ENCODE measurements around the gene SRPK3. TPM values are rescaled to one million over a fixed set of nuclear protein-coding genes. Genes with fewer than 3 reads are reported as not detected.

The SRPK3 gene
- total RNA-seq, 1 donor: 0.36 TPM

GRCh38 chrX:153767674-153768055 is 13.2 kb upstream of the SRPK3 start:
- Histone ChIP-seq H2AFZ (ENCODE audit: low read length) (no peak overlapping the region), H3K27me3 (ENCODE audit: insufficient read depth, low read length) (no peaks in the 10 kb centered on the region)

GRCh38 chrX:153768311-153769157 is 12.3 kb upstream of the SRPK3 start:
- H3K9me3 ChIP-seq (ENCODE audit: low read depth, low read length): no peaks in the 10 kb centered on the region
- no peak overlapping the region for H3K4me3 ChIP-seq (ENCODE audit: insufficient read depth, low read length)
- H4K20me1 ChIP-seq (ENCODE audit: insufficient read depth, low read length): peaks cover 9% of the 10 kb centered on the region
- H3K79me2 ChIP-seq (ENCODE audit: insufficient read depth, low read length): peaks cover 6% of the 10 kb centered on the region
- no peaks in the 10 kb centered on the region for H3K36me3 ChIP-seq (ENCODE audit: insufficient read depth, low read length)
- H3K4me1 ChIP-seq (ENCODE audit: insufficient read depth, low read length): peaks cover 5% of the 10 kb centered on the region
- no peak overlapping the region for H2AFZ ChIP-seq (ENCODE audit: low read length)
- H3K27me3 ChIP-seq (ENCODE audit: insufficient read depth, low read length): no peaks in the 10 kb centered on the region
- H3K4me2 ChIP-seq (ENCODE audit: insufficient read depth, low read length): no peak overlapping the region
- DNase-seq (ENCODE audit: insufficient read length, low spot score, missing footprints): peak; percentile 75
- no peak for TF ChIP-seq CTCF (IDR thresholded peaks at IDR 0.05; ENCODE audit: extremely low read depth, low read depth, low read length)
- H3K27ac ChIP-seq (ENCODE audit: low read depth, low read length): no peak overlapping the region

More at GRCh38 chrX:153767674-153768055, 13.2 kb upstream of the SRPK3 start:
- Histone ChIP-seq H3K4me2 (ENCODE audit: insufficient read depth, low read length) (no peak overlapping the region), H3K9me3 (ENCODE audit: low read depth, low read length) (no peaks in the 10 kb centered on the region), H3K27ac (ENCODE audit: low read depth, low read length) (no peak overlapping the region), H3K36me3 (ENCODE audit: insufficient read depth, low read length) (no peaks in the 10 kb centered on the region), H3K79me2 (ENCODE audit: insufficient read depth, low read length) (peaks cover 6% of the 10 kb centered on the region), H3K4me3 (ENCODE audit: insufficient read depth, low read length) (no peak overlapping the region), H4K20me1 (ENCODE audit: insufficient read depth, low read length) (peaks cover 9% of the 10 kb centered on the region), H3K4me1 (ENCODE audit: insufficient read depth, low read length) (peaks cover 5% of the 10 kb centered on the region)
- peak; percentile 74 for DNase-seq (ENCODE audit: insufficient read length, low spot score, missing footprints)
- no peak for TF ChIP-seq CTCF (IDR thresholded peaks at IDR 0.05; ENCODE audit: extremely low read depth, low read depth, low read length)

GRCh38 chrX:153769158-153769864 is 11.5 kb upstream of the SRPK3 start:
- H3K9me3 ChIP-seq (ENCODE audit: low read depth, low read length): no peaks in the 10 kb centered on the region
- H2AFZ ChIP-seq (ENCODE audit: low read length): no peak overlapping the region
- TF ChIP-seq CTCF (IDR thresholded peaks at IDR 0.05; ENCODE audit: extremely low read depth, low read depth, low read length): no peak
- peak; percentile 84 for DNase-seq (ENCODE audit: insufficient read length, low spot score, missing footprints)
- peaks cover 6% of the 10 kb centered on the region for H3K79me2 ChIP-seq (ENCODE audit: insufficient read depth, low read length)
- no peak overlapping the region for H3K4me3 ChIP-seq (ENCODE audit: insufficient read depth, low read length)
- no peak overlapping the region for H3K4me2 ChIP-seq (ENCODE audit: insufficient read depth, low read length)
- peaks cover 5% of the 10 kb centered on the region for H3K4me1 ChIP-seq (ENCODE audit: insufficient read depth, low read length)
- no peak overlapping the region for H3K27ac ChIP-seq (ENCODE audit: low read depth, low read length)
- H3K36me3 ChIP-seq (ENCODE audit: insufficient read depth, low read length): no peaks in the 10 kb centered on the region
- peaks cover 5% of the 10 kb centered on the region for H4K20me1 ChIP-seq (ENCODE audit: insufficient read depth, low read length)
- no peaks in the 10 kb centered on the region for H3K27me3 ChIP-seq (ENCODE audit: insufficient read depth, low read length)

Measured in osteoblast (primary cell).